ENCODE data around the gene SLC34A1.

Gene SLC34A1

DNA sequence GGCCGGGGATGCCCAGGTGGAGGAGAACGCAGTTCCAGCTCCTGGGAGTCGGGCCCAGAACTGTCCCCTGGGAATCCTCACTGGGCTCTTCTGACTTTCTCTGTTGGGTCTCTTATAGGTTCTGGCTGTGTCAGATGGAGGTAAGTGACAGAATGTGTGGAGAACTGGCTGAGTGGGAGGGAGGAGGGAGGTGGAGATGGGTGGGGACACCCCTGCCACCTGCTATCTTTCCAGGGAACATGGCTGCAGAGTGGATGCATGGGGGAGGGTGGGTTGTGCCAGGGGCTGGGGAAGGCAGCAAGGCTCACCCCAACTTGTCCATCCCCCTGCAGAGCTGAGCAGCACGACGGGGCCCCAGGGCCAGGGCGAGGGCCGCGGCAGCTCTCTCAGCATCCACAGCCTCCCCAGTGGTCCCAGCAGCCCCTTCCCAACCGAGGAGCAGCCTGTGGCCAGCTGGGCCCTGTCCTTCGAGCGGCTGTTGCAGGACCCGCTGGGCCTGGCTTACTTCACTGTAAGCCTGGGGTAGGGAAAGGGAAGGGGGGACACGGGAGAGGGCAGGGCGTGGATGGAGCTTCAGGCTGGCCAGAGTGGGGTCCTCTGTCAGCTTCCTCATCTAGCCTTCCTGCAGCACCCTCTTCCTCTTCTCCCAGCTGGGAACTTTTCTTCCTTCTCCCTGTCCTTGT lies 18.2 kb upstream of the SLC34A1 start:
- Histone ChIP-seq H3K79me2 (ENCODE audit: low read length) (peaks cover 25% of the 10 kb centered on the region), H3K27ac (ENCODE audit: low read length) (no peak overlapping the region), H3K36me3 (replicated peaks; ENCODE audit: insufficient read depth, low read length) (no peaks in the 10 kb centered on the region), H3K9ac (ENCODE audit: low read length) (no peak overlapping the region), H3K4me3 (ENCODE audit: low read length) (no peak overlapping the region), H4K20me1 (ENCODE audit: insufficient read depth, low read length) (0 out of 2 replicates have a peak, but pooled peaks cover 6% of the 10 kb centered on the region), H3K4me1 (ENCODE audit: low read length) (peaks cover 34% of the 10 kb centered on the region), H3K9me2 (replicated peaks; ENCODE audit: insufficient read depth, low read length) (no peaks in the 10 kb centered on the region), H3K9me3 (replicated peaks; ENCODE audit: insufficient read depth, low read length) (no peaks in the 10 kb centered on the region), H3K4me2 (ENCODE audit: low read depth, low read length) (no peak overlapping the region), H3K27me3 (replicated peaks; ENCODE audit: insufficient read depth, low read length) (no peaks in the 10 kb centered on the region), H2AFZ (ENCODE audit: low read length) (no peak overlapping the region), H3F3A (ENCODE audit: insufficient read depth, low read length) (peaks cover 28% of the 10 kb centered on the region)
- TF ChIP-seq, protein P1, sequence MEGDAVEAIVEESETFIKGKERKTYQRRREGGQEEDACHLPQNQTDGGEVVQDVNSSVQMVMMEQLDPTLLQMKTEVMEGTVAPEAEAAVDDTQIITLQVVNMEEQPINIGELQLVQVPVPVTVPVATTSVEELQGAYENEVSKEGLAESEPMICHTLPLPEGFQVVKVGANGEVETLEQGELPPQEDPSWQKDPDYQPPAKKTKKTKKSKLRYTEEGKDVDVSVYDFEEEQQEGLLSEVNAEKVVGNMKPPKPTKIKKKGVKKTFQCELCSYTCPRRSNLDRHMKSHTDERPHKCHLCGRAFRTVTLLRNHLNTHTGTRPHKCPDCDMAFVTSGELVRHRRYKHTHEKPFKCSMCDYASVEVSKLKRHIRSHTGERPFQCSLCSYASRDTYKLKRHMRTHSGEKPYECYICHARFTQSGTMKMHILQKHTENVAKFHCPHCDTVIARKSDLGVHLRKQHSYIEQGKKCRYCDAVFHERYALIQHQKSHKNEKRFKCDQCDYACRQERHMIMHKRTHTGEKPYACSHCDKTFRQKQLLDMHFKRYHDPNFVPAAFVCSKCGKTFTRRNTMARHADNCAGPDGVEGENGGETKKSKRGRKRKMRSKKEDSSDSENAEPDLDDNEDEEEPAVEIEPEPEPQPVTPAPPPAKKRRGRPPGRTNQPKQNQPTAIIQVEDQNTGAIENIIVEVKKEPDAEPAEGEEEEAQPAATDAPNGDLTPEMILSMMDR (IDR thresholded peaks at IDR 0.05; ENCODE audit: low read length): no peak
- TF ChIP-seq EZH2phosphoT487 (IDR thresholded peaks at IDR 0.05; ENCODE audit: low read length) (no peak), EZH2 (optimal IDR thresholded peaks at IDR 0.05; ENCODE audit: low read depth, low read length) (no peak)
- DNase-seq: no peak

DNA sequence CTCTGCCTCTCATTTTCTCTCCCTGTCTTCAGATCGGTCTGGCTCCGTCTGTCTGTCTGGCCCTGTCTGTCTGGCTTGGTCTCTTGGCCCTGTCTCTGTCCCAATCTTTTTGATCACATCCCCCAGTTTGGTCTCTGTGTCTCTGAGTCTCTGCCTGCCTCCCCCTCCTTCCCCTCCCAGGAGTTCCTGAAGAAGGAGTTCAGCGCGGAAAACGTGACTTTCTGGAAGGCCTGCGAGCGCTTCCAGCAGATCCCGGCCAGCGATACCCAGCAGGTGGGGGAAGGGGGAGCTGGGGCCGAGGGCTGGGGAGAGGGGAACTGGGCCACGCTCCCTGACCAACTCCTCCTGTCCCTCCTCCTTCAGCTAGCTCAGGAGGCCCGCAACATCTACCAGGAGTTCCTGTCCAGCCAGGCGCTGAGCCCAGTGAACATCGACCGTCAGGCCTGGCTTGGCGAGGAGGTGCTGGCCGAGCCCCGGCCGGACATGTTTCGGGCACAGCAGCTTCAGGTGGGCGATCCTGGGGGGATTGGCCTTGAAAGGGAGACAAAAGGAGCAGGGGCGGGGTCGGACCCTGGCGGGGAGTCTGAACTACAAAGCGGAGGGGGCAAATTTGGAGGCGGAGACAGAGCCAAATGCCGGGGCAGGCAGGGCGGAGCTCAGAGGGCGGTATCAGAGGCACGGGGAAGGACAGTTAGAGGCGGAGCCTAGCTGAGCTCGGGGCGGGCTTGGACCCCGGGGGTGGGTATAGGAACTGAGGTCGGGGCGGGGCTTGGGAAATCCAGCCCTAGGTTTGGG lies 17.5 kb upstream of the SLC34A1 start:
- H3K4me1 ChIP-seq (ENCODE audit: low read length): peaks cover 34% of the 10 kb centered on the region
- H3K27me3 ChIP-seq (replicated peaks; ENCODE audit: insufficient read depth, low read length): no peaks in the 10 kb centered on the region
- no peaks in the 10 kb centered on the region for H3K9me3 ChIP-seq (replicated peaks; ENCODE audit: insufficient read depth, low read length)
- no peak for DNase-seq
- H3K4me2 ChIP-seq (ENCODE audit: low read depth, low read length): no peak overlapping the region
- 0 out of 2 replicates have a peak, but pooled peaks cover 6% of the 10 kb centered on the region for H4K20me1 ChIP-seq (ENCODE audit: insufficient read depth, low read length)
- peaks cover 22% of the 10 kb centered on the region for H3F3A ChIP-seq (ENCODE audit: insufficient read depth, low read length)
- H3K9ac ChIP-seq (ENCODE audit: low read length): no peak overlapping the region
- no peak overlapping the region for H3K27ac ChIP-seq (ENCODE audit: low read length)
- no peak overlapping the region for H3K4me3 ChIP-seq (ENCODE audit: low read length)
- H2AFZ ChIP-seq (ENCODE audit: low read length): no peak overlapping the region
- peaks cover 21% of the 10 kb centered on the region for H3K79me2 ChIP-seq (ENCODE audit: low read length)
- H3K36me3 ChIP-seq (replicated peaks; ENCODE audit: insufficient read depth, low read length): no peaks in the 10 kb centered on the region
- no peaks in the 10 kb centered on the region for H3K9me2 ChIP-seq (replicated peaks; ENCODE audit: insufficient read depth, low read length)
- TF ChIP-seq EZH2phosphoT487 (IDR thresholded peaks at IDR 0.05; ENCODE audit: low read length): no peak
- no peak for TF ChIP-seq EZH2 (optimal IDR thresholded peaks at IDR 0.05; ENCODE audit: low read depth, low read length)
- TF ChIP-seq, protein P1 (IDR thresholded peaks at IDR 0.05; ENCODE audit: low read length): no peak

DNA sequence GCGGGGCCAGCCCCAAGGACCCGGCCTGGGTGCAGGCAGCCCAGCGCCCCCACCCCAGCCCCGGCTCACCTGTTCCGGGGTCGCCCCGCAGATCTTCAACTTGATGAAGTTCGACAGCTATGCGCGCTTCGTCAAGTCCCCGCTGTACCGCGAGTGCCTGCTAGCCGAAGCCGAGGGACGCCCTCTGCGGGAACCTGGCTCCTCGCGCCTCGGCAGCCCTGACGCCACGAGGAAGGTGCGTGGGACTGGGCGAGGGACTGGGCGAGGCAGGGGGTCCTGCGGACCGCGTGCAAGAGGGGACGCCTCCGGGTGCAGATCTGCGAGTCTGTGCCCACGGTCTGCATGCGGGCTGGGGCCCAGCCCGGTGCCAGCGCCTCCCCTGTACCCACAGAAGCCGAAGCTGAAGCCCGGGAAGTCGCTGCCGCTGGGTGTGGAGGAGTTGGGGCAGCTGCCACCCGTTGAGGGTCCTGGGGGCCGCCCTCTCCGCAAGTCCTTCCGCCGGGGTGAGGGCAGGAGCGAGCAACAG lies 16.8 kb upstream of the SLC34A1 start:
- H3K4me1 ChIP-seq (ENCODE audit: low read length): peaks cover 34% of the 10 kb centered on the region
- TF ChIP-seq EZH2phosphoT487 (IDR thresholded peaks at IDR 0.05; ENCODE audit: low read length) (no peak), EZH2 (optimal IDR thresholded peaks at IDR 0.05; ENCODE audit: low read depth, low read length) (no peak)
- TF ChIP-seq, protein P1 (IDR thresholded peaks at IDR 0.05; ENCODE audit: low read length): no peak
- H3K27ac ChIP-seq (ENCODE audit: low read length): no peak overlapping the region

More for the DNA sequence above, 16.8 kb upstream of the SLC34A1 start:
- Histone ChIP-seq H4K20me1 (ENCODE audit: insufficient read depth, low read length) (0 out of 2 replicates have a peak, but pooled peaks cover 6% of the 10 kb centered on the region), H3K4me2 (ENCODE audit: low read depth, low read length) (no peak overlapping the region), H3K4me3 (ENCODE audit: low read length) (no peak overlapping the region), H3F3A (ENCODE audit: insufficient read depth, low read length) (peaks cover 19% of the 10 kb centered on the region), H3K27me3 (replicated peaks; ENCODE audit: insufficient read depth, low read length) (no peaks in the 10 kb centered on the region), H3K9me3 (replicated peaks; ENCODE audit: insufficient read depth, low read length) (no peaks in the 10 kb centered on the region), H3K36me3 (replicated peaks; ENCODE audit: insufficient read depth, low read length) (no peaks in the 10 kb centered on the region), H3K9ac (ENCODE audit: low read length) (no peak overlapping the region), H2AFZ (ENCODE audit: low read length) (no peak overlapping the region), H3K79me2 (ENCODE audit: low read length) (peaks cover 18% of the 10 kb centered on the region), H3K9me2 (replicated peaks; ENCODE audit: insufficient read depth, low read length) (no peaks in the 10 kb centered on the region)
- no peak for DNase-seq

Data from MM.1S (cell line).